HG02798 (cell line): ENCODE measurements around the gene JUND.

Experiments used
- ATAC-seq: cut with Tn5 transposase; IDR thresholded peaks from one replicate; pipeline ENCODE4 v1.9.1; 2021; ENCODE audit warnings: mild to moderate bottlenecking; ENCODE audit not compliant: unreplicated experiment, poor library complexity

JUND gene

DNA sequence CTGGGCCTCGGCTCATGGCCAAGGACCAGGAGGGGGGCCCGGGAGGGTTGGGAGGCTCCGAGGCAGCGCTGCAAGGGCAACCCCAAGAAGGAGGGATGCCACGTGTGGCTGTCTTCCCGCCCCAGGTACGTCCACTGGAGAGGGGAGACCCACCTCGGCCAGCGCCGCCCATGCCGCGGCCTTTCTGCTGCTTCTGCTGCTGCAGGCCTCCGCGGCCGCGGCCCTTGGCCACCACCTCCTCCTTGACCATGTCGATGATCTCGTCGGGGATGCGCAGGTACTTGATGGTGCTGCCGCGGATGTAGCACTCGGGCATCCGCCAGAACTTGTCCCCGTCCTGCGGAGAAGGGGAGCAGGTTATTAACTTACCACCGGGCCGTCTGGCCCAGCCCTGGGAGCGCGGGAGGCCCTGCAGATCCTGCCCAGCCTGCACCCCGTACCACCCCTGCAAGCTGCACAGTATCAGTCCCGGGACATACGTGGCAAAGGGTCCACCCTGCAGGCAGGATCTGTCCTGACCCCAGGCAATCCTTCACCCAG is 28.2 kb upstream of the JUND start:
- no peak for ATAC-seq

DNA sequence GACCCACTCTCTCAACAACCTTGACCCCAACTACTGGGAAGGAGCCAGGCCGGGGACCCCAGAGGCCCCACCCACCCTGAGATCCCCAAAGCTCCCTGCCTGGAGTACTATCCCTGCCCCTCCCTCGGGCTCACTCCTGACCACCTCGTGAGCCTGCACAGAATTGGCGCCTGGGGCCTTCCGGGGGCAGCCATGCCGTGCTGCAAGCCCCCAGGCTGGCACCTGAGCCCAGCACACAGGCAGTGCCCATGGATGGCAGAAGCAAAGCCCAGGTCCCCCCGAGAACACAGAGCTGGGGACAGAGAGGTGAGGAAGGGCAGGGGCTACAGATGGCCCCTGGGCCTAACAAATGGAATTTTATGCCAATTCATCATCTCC is 27.5 kb upstream of the JUND start:
- ATAC-seq: no peak

DNA sequence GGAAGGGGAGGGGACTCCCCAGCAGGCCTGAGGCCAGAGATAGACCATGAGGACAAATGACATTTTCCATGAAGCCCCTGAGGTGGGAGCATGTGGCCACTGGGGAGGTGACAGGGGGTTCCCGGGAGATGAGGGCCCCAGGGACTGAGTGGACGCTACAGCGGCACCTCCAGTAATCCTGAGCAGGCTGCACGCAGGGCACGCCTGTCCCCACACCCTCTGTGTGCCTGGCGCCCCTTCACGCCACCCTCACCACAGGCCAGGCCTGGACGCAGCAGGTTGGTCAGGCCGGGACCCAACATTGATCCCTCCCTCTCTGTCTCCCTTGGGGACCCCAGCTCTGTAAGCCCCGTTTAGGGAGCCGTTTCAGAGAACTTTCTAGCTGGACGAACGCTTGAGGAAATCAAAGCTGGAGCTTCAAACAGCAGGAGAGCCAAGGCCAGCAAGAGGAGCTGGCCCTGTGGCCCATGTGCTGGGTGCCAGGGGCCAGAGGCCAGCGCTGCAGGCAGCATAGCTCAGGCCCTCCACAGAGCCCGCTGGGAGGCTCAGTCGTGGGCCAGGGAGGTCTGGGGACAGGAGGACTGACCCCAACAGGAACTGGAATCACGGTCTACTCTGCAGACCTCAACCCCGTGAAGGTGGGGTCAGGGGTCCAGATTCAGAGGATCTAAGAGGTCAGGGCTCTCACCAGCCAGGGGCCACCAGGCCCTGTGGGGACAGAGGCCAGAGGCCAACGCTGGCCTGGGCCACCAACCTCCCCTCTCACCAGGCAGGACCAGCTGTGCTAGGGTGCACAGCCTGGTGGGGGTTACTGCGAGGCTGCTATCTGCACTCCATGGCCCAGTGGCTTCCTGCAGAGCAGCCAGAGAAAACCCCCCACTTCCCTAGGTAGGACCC is 26.9 kb upstream of the JUND start:
- no peak for ATAC-seq

DNA sequence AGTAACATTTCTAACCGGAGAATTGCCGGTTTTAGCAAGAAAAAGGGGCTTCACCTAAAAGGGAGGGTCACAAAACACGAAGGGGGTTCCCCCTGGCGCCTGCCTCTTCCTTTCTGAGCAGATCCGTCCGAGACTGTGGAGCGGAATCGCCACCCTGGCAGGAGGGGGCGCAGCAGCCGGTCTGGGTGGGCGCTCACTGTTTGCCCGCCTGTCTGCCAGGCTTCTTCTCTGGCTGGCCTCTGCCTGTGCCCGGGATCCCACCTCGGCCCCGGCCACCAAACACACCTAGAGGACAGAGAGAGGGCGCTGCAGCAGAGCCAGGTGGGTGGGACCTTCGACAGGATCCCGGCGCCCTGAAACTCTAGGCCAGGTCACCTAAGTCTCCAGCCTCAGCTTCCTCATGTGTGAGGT is 25.9 kb upstream of the JUND start:
- ATAC-seq: no peak

DNA sequence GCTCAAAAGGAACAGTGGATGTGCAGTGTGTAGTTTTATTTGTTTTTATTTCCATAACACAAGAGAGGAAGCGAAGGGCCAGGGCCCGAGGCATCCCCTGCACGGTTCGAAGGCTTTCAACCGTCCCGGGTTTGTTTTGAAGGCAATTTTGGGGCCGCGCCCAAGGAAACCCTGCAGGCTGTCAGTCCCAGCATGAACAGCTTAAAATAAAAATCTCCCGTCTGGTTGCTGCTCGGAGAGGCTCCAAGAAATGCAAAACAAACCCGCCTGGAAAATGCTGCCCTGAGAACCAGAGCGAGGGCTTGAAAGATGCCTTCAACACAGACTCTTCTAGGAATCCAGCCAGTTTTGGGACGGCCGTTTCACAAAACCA is 25.5 kb upstream of the JUND start:
- ATAC-seq: no peak

DNA sequence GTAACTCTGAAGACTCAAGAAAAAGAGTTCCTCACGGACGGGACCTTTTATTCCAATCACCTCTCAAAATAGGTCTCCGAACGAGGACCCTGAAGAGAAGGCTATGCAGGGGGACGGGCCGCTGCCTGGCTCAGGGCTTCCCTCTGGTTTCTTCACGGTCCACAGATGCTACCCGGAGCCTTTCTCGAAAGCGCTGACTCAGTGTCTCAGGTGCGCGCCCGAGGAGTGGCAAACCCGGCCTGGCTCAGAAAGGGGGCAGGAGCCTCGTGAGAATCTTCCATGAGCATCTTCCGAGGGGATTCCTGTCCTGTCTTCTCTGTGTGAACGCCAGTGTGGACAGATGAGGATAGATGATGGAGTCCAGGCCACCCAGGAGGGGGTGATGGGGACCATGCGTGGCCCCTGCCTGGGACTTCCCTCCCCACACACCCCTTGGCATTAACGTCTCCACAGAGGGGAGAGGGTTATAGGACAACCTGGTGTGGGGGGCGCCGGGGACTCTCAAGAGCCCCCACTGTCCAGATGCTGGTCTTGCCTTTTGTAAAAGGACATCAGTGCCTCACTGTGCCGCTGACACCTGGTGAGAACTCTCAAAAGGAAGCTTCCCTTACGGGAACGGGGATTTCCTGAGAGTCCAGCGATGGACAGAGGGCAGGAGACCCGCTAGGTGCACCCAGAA is 24.9 kb upstream of the JUND start:
- no peak for ATAC-seq

DNA sequence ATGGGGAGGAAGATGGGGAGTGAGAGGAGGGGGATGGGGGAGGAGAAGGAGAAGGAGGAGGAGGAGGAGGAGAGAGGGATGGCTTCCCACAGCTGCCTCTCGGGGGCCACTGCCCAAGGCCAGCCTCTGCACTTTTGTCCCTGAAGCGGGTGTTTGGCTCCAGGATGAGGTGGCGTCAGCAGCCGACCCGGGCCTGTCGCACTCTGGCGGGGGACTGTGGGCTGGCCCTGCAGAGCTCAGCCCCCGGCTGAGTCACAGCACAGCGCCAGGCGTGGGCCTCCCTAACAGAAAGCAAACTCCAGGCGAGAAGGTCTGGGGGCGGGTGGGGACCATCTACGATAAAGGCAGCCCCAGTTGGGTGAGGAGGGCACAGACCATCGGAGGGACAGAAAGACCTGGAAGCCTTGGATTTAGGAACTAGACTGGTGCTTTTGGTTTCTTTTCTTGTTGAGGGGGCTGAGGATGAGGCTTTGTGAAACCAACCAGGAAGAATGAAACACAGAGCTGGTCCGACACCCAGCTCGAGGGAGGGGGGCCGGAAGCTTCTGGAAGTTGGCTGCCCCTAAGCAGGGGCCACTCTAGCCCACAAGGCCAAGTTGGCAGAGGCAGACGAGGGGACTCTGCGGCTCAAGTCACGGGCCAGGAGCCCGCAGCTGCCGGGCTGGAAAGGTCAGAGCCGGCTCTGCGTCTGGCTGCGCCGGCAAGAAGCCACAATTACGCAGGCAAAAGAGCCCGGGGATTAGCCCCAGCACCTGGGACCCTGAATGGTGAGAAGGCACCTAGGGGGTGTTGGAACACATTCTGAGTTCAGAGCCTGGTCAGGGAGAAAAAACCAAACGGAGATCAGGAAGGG is 23.3 kb upstream of the JUND start:
- peak; percentile 40 for ATAC-seq

DNA sequence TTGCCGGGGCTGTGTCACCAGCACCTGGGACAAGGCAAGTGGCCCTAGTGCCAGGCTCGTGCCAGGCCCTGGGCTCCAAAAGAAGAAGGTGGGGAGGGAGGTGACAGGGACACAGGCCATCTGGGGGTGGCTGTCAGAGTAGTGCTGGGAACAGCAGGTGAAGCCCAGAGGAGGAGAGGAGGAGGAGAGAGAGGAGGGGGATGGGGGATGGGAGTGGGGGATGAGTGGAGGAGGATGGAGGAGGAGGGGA is 22.7 kb upstream of the JUND start:
- ATAC-seq: no peak

DNA sequence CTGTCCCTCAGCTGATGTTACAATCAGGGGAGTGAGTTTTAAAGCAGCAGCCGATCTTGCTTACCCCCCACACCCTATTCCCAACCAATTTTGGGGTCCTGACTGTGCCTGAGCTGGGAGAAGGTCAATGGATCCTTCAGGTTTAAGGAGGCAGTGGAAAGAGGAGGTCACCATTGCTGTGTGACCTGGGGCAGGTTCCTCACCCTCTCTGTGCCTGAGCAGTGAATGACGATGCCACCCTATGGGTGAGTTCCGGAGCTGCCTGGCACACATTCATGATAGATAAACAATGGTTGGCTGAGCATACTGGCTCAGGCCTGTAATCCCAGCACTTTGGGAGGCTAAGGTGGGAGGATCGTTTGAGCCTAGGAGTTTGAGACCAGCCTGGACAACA is 20.3 kb upstream of the JUND start:
- ATAC-seq: no peak

DNA sequence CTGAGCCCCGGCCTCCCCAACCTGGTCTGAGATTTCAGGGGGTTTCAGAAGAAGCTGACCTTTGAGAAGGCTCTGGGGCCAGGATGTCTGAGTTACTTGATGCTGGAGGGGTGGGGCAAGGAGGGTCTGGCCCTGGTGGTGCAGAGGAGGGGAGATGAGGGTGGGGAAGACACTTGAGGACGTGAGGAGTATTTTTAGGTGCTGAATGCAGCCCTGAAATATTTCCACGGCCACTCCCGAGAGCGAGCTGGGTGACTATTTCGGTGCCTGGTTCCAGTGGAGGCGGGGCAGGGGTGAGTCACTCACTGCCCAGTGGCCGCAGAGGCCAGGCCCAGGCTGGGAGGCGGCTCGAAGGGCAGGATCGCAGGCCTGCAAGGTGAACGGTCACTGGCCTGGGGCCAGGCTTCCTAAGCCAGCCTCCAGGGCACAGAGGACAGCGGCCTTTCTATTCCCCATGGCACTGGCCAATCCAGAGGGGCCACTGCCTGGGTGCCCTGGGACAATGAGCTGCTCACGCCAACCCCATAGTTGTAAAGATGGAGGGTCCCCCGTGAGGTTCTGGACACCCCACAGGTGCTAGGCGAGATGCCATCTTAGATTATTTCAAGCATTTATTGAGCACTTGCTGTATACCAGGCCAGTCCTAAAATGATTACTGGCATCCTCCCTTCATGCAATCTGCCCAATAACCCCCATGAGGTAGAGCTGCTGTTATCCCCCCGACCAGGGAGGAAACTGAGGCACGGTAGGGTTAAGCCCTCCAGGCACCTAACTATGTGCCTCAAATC is 19.7 kb upstream of the JUND start:
- no peak for ATAC-seq

DNA sequence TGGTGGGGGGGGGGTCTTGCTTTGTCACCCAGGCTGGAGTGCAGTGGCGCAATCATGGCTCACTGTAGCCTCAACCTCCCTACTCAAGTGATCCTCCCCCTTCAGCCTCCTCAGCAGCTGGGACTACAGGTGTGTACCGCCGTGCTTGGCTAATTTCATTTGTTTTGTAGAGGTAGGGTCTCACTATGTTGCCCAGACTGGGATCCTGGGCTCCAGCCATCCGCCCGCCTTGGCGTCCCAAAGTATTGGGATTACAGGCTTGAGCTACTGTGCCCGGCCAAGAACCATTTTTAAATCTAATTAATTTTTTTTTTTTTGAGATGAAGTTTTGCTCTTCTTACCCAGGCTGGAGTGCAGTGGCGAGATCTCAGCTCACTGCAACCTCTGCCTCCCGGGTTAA is 18.2 kb upstream of the JUND start:
- ATAC-seq: no peak

DNA sequence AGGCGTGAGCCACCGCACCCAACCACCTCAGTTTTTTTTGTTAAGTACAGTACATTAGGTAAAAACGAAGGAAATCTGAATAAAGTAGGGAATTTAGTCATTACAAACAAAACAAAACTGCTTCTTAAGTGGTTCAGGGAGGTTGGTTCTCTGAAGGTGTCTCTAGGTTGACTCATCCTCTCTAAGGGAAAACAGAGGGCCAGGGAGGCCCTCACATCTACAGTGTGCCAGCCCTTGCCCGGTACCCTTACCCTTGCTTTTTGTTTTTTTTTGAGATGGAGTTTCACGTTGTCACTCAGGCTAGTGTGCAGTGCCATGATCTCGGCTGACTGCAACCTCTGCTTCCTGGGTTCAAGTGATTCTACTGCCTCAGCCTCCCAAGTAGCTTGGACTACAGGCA is 17.2 kb upstream of the JUND start:
- no peak for ATAC-seq

DNA sequence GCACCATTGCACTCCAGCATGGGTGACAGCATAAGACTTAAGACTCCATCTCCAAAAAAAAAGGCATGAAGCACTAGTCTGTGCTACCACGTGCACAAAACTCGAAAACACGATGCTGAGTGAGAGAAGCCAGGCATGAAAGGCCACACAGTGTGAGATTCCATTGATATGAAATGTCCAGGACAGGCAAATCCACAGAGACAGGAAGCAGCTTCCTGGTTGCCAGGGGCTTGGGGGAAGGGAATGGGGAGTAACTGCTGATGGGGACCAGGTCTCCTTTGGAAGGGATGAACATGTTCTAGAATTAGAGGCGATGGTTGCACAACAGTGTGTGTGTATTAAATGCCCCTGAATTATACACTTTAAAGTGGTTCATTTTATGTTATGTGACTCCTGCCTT is 15.9 kb upstream of the JUND start:
- ATAC-seq: no peak

DNA sequence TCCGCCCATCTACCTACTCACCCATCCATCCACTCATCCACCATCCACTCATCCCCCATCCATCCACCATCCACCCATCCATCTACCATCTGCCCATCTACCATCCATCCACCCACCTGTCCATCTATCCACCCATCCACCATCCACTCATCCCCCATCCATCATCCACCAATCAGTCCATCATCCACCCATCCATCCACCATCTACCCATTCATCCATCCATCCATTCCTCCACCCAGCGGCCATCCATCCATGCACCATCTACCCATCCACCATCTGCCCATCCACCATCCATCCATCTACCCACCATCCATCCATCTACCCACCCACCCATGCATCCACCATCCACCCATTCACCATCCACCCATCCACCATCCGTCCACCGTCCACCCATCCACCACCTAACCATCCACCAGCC is 13.6 kb upstream of the JUND start:
- no peak for ATAC-seq

DNA sequence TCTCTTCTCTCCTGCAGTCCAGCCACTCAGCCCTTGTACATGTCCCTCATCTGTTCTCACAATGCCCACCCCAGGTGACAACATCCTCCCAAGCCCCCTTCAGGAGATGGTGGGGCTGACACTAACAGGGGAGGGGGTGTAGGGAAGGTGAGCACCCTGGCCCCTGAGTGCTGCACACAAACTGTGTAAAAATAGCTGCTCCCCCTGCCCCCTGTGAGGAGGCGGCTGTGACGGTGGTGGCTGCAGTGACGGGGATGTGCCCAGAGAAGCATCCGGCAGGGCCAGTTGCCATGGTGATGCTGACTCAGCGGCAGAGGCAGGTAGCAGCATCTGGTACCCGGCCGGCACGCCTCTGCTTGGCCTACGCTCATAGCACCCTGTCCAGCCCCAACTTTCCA is 13.0 kb upstream of the JUND start:
- no peak for ATAC-seq

DNA sequence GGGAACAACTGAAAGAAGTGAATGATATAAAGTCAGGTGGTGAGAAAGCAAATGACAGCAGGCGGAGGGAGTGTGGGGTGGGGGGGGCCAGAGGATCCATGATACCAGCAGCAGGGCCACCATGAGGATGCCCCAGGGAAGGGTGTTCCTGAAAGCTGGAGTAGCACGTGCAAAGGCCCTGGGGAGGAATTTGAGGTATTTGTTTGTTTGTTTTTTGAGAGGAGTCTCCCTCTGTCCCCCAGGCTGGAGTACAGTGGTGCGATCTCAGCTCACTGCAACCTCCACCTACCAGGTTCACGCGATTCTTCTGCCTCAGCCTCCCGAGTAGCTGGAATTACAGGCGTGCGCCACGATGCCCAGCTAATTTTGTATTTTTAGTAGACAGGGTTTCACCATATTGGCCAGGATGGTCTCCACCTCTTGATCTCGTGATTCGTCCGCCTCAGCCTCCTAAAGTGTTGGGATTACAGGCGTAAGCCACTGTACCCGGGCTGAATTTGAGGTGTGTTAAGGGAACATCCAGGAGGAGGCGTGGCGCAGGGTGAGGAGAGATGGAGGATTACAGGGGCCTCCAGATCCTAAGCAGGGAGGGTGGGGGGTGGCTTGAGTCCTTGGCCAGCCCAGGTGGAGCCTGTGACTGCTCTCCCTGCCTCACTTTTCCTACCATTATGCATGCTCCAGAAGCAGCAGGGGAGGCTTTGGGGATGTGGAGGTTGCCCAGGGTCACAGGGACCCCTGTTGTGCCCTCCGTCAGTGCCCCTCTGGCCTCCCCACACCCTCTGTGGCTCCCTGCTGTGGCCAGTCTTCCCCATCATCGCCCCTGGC is 12.4 kb upstream of the JUND start:
- ATAC-seq: no peak

DNA sequence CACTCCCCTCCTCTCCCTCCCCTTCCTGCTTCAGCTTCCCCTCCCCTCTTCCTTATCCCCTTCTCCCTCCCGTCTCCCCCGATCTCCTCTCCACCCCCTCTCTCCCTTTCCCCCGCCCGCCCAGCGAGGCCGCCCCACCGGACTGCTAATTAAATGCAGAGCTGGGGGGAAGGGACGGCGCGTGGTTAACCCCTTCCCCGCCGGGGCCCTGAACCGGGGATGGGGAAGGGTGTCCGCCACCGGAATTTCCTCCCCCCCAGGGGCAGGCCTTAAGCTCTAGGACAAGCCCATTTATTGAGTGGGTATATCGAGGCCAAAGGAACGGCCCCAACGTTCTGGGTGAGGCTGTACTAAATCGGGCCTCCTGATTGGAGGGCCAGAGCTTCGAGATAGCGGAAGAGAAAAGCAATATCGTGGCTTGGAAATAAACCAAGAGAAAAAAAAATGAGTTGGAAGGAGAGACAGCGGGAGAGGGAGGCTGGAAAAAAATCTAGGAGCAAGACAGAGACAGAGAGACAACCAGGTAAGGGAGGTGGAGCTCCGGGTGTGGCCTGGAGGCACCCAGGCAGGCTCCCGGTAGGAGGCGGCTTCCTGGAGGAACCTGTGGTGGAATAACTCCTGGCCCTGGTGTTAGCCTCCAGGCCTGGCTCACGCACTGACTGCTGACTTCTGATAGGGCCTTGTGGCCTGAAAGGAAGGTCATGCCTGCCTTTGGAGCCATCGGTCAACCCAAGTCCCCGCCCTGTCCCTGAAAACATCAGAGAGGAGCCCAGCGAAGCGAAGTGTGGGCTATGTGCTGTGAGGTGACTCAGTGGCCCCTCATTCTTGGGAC is 11.6 kb upstream of the JUND start:
- ATAC-seq: no peak

DNA sequence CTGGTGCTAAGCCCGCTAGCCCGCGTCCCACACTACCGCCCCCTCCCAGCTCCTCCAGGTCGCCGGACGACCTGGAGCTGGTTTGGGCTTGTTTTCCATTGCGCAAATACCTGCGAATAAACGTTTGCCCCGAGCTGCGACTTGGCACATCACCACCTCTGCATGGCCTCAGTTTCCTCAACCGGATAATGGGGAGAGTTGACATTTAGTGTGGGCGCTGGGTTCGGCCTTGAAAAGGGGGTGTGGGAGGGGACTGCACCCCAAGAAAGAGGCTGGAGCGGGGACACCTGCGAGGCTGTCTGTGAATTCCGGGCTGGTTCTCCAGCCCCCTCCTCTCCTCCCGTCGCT is 11.0 kb upstream of the JUND start:
- ATAC-seq: no peak
